HTR-8/SVneo (cell line): ENCODE results near the gene CASQ1.

Source experiments
- DNase-seq: peaks from one replicate; pipeline ENCODE4 v3.0.0; 2011; ENCODE audit warnings: low spot score, mixed read lengths; ENCODE audit not compliant: insufficient read length
- FAIRE-seq: peaks from 2 replicates; lab custom pipeline; 2011; peaks lifted over from hg19 to GRCh38; lab: Jason Lieb, UNC

CASQ1 gene

DNA sequence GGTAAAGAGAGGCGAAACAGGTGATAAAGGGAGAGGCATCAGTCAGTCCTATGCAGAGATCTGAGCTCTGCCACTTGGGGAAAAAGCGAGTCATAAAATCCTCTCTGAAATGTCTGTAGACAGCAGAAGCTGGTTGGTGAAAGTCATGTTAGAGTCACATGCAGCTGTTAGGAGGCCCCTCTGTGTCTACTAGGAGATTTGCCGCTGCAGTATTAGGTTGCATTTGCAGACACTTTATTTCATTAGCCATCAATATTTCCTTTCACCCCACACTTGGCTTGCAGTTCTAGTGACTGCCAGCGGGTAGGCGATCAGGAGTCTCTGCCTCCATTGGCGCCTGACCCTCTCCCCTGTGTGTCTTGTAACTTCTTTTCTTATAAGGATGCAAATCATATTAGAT lies 22.8 kb upstream of the CASQ1 start:
- FAIRE-seq (no peak), DNase-seq (no peak)

DNA sequence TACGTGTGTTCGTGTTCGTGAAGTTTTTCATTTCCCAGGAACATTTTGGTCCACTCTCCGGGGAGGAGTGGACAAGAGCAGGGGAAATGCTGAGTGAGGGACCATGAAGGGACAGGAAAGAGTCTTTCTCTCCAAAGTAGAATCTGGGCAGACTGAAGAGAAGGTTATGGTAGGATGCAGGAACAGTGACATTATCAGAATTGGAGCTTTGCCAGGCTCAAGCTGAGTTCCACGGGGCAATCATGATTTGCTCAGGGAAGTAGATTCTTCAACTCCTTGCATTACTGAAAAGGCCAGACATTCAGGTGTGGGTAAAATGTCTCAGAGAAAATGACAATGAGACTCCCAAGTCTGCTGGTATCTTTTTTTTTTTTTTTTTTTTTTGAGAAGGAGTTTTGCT lies 22.4 kb upstream of the CASQ1 start:
- no peak for FAIRE-seq
- no peak for DNase-seq

- FAIRE-seq: no peak
- no peak for DNase-seq
Observed at GRCh38 chr1:160168609-160169369, 21.6 kb upstream of the CASQ1 start.

DNA sequence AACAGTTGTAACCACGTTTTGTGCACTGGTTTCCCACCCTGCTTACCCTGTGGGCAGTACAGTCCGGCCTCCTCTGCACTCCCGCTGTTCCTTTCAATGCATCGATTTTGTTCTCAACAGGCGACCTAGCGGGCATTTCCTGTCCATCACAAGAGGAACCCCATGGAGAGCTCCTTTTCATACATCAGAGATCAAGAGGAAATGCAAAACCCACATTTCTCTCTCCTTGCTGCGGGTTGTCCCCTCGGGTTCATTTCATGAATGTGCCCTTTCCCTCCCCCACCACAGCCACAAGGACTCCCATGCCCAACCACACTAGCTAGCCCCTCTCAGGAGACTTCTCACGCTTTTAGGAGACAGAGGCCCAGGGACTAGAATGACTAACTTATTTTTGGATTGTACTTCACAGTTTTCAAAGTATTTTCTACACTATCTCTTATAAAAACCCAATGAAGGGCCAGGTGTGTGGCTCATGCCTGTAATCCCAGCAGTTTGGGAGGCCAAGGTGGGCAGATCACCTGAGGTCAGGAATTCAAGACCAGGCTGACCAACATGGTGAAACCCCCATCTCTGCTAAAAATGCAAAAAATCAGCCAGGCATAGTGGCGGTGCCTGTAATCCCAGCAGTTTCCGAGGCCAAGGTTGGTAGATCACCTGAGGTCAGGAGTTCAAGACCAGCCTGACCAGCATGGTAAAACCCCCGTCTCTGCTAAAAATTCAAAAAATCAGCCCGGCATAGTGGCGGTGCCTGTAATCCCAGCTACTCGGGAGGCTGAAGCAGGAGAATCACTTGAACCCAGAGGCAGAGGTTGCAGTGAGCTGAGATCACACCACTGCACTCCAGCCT lies 20.6 kb upstream of the CASQ1 start:
- DNase-seq (no peak), FAIRE-seq (no peak)

GRCh38 chr1:160171354-160171753 lies 19.0 kb upstream of the CASQ1 start:
- FAIRE-seq (no peak), DNase-seq (no peak)

DNA sequence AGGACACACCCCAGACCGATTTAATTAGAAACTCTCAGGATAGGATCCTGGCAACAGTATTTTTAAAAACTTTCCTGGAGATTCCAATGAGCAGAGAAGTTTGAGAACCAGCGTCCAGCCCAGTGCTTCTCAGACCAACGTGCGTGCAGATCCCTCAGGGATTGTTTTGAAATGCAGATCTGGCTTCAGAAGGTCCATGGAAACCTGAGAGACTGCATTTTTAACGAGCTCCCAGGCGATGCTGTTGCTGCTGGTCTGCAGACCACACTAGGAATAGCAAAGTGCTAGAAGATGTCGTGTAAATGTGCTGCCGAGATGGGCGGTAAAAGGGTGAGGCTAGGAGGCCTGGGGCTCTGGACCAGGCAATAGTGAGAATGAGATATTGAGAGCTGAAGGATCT lies 18.4 kb upstream of the CASQ1 start:
- DNase-seq (no peak), FAIRE-seq (no peak)

- DNase-seq (no peak), FAIRE-seq (no peak)
Observed at GRCh38 chr1:160177231-160177630, 13.1 kb upstream of the CASQ1 start.

- FAIRE-seq: no peak
Observed at GRCh38 chr1:160177667-160178066, 12.7 kb upstream of the CASQ1 start.

GRCh38 chr1:160178731-160179130 lies 11.6 kb upstream of the CASQ1 start:
- FAIRE-seq (no peak), DNase-seq (no peak)

More at GRCh38 chr1:160177667-160178066, 12.7 kb upstream of the CASQ1 start:
- no peak for DNase-seq

DNA sequence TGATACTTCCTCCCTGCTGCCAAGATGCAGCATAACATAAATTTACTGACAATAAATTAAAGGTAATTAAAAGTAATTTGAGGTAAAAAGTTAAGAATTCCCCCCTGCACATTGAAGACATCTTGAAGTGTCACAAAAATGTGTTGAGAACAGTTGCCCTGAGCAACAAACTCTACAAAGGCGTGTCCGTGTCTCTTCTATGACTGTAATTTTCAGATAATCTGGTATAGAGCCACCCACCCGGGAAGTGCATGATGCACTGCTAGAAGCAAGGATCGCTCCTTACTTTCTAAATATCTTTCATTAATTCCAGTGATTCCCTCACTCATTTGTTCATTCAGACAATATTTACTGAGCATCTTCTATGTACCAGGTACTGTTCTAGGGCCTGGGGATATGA lies 11.0 kb upstream of the CASQ1 start:
- FAIRE-seq: no peak
- DNase-seq: no peak

DNA sequence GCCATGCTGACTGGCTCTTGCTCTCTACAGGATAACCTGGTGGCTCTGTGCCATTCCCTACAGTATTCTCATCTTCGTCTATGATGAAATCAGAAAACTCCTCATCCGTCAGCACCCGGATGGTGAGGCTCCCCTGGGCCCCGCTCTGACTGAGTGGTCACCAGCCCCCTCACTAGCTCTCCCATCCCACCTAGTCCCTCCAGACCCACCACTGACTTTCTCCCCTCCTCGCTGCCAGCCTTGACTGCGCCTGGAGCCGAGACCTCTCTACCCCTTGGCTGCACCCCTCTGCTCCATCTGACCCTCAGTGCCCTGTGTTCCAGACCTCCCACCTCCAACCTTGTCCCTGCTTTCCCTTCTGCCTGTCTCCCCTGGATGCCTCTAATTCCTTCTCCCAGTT lies 4.1 kb upstream of the CASQ1 start:
- DNase-seq (no peak), FAIRE-seq (no peak)

- no peak for FAIRE-seq
- no peak for DNase-seq
Observed at GRCh38 chr1:160186729-160187128, 3.6 kb upstream of the CASQ1 start.

GRCh38 chr1:160187407-160187806 lies 3.0 kb upstream of the CASQ1 start:
- FAIRE-seq: no peak
- DNase-seq: no peak

DNA sequence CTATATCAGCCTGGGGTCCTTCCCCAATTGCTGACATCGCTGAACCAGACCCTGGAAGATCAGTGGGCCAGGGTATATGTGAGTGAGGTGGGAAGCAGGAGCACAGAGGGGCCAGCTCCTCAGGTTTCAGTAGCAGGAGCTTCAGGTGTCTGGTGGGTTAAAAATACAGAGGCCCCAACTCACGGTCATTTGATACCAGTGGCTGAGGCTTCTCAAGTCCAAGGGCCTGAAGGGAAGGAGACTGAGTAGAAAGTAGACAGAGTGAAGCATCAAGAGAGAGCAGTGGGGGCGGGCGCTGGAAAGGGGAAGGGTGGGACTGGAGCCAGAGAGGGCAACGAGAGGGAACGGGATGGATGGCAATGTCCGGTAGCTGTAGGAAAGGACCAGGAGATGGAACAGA lies 2.0 kb upstream of the CASQ1 start:
- no peak for DNase-seq
- no peak for FAIRE-seq

DNA sequence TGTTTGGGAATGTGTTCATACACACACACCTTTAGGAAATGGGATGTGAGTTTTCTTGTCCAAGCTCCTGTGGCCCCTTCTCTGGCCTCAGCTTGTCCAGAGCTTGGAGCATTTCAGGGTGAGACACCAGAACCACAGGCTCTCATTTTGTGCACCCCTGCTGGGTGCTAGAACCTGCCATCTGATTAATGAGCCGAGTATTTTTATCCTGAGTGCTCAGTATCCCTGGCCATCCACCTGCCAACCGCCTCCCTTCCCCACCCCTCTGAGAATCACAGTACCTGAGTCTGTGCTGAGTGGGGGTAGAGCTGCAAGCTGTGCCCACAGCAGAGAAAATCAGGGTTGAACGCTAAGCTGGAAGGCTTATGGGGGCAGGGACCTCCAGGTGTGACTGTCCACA lies 1.4 kb downstream of the CASQ1 start:
- DNase-seq (no peak), FAIRE-seq (no peak)

GRCh38 chr1:160192234-160192633 lies 1.9 kb downstream of the CASQ1 start:
- DNase-seq (no peak), FAIRE-seq (no peak)

GRCh38 chr1:160193091-160193819 lies 2.9 kb downstream of the CASQ1 start:
- no peak for FAIRE-seq
- DNase-seq: peak; percentile 60

DNA sequence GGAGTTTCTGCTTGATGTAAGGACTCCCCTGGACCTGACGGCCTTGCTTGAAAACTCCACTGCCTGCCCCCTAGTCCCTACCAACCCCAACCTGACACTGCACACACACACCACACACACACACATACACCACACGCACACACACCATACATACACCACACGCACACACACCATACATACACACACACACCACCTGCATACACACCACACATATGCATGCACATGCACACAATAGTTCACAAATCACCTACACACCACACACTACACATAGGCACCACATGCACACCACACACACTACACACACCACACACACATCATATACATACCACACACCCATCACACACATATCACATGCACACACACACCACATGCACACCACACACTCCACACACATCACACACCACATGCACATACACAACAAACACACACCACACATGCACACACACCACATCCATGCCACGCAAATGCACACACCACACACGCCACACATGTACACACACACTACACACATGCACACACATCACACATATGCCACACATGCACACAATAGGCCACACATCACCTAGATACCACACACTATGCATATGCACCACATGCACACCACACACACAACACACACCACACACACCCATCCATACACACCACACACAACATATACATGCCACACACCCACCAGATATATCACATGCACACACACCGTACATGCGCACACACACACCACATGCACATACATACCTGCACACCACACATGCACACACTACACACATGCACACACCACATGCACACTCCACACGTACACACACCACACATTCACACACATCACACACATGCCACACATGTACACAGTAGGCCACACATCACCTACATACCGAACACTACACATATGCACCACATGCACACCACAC lies 3.7 kb downstream of the CASQ1 start:
- FAIRE-seq (peak; percentile 96), DNase-seq (no peak)

DNA sequence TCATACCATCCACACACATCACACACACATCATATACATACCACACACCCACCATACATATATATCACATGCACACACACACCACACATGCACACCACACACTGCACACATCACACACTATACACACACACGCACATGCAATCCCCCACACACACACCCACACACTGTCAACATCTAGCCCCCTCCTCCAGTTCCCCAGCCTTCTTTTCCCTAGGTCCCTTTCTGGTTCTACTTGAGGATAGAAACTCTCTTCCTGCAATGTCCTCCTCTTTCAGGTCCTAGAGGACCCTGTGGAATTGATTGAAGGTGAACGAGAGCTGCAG lies 4.3 kb downstream of the CASQ1 start:
- no peak for DNase-seq
- no peak for FAIRE-seq

DNA sequence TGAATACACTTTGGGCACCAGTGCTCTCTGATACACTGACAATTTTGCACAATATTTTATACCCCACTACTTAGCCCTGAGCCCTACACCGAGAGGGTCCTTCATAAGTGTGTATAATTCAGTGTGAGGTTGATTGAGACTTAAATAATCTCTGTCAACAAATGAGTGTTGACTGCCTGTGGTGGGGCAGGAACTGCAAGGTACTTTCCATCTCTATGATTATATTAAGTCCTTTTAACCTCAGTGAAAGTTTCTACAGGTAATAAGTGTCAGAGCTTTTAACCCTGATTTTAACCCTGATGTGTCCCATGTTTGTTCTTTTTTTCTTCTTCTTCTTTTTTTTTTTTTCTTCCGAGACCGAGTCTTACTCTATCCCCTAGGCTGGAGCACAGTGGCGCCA lies 5.8 kb downstream of the CASQ1 start:
- DNase-seq (no peak), FAIRE-seq (no peak)
